ENCODE results near the gene OPN5.
A peak's percentile ranks its signal among the peaks of the same experiment; 100 is the strongest.

GRCh38 chr6:47780510-47781356 is 1.1 kb upstream of the OPN5 start:
- TF ChIP-seq CTCF (conservative IDR thresholded peaks at IDR 0.05) (peak; percentile 76), EZH2 (IDR thresholded peaks at IDR 0.05; ENCODE audit: low read depth) (no peak)
